B cell (primary cell): ENCODE data around the gene TBC1D3B. TPM values are rescaled to one million over a fixed set of nuclear protein-coding genes. Genes with fewer than 3 reads are reported as not detected.

Experiments used
- ATAC-seq: fragments of 200-7000 bp; cut with Tn5 transposase; one replicate; pipeline ENCODE4 v1.10.0; 2021; ENCODE audit warnings: low read depth, mild to moderate bottlenecking, moderate number of reproducible peaks, moderate library complexity
- CTCF ChIA-PET: fragments of 350-600 bp; sonication (Branson Sonifier 250); formaldehyde crosslinking; loops from one replicate; lab custom pipeline; 2021; ENCODE audit warnings: antibody characterized with exemption, inconsistent platforms; lab: Charles Lee
- POLR2A ChIA-PET: fragments of 350-600 bp; sonication (Branson Sonifier 250); formaldehyde crosslinking; loops from one replicate; lab custom pipeline; 2021; ENCODE audit warnings: antibody characterized with exemption; lab: Charles Lee
- DNase-seq: peaks from one replicate; pipeline ENCODE4 v3.0.0; 2013
- H2AFZ ChIP-seq: 2 replicates; pipeline ENCODE4 v1.6.1; 2012; ENCODE audit warnings: mild to moderate bottlenecking, low read depth, low read length; ENCODE audit not compliant: insufficient read depth, poor library complexity, severe bottlenecking
- H3K27ac ChIP-seq, 2 donors: 1 replicate in 1 of 2; 2 replicates in 1 of 2; pipeline ENCODE4 v1.5.1; 2012 to 2013; ENCODE audit warnings: low read length in 2 of 2, mild to moderate bottlenecking in 2 of 2, moderate library complexity in 1 of 2
- H3K27me3 ChIP-seq, 4 experiments: fragments of 200-600 bp in 1 of 4; sonication (generic) in 1 of 4; replicated peaks in 1 of 4; 1 replicate in 2 of 4; 2 replicates in 2 of 4; pipeline versions ENCODE4 v1.6.1 to v1.7.0; 2013 to 2016; ENCODE audit warnings: low read length in 3 of 4, mild to moderate bottlenecking in 2 of 4, mixed read lengths in 1 of 4, moderate library complexity in 1 of 4; ENCODE audit not compliant: insufficient read depth in 4 of 4, control insufficient read depth in 3 of 4; ENCODE audit errors: control extremely low read depth in 1 of 4
- H3K36me3 ChIP-seq, 2 experiments: replicated peaks in 1 of 2; 1 replicate in 1 of 2; 2 replicates in 1 of 2; pipeline versions ENCODE4 v1.6.1 to v1.7.1; 2013; ENCODE audit warnings: low read length in 1 of 2; ENCODE audit not compliant: insufficient read depth in 2 of 2, control insufficient read depth in 1 of 2; ENCODE audit errors: control extremely low read depth in 1 of 2, extremely low read depth in 1 of 2
- H3K4me1 ChIP-seq, 2 donors: fragments of 200-600 bp in 1 of 2; sonication (generic) in 1 of 2; 1 replicate in 1 of 2; 2 replicates in 1 of 2; pipeline versions ENCODE4 v1.5.1 to v1.6.1; 2013 to 2017; ENCODE audit warnings: low read length in 2 of 2; ENCODE audit not compliant: control insufficient read depth in 2 of 2, insufficient read depth in 2 of 2
- H3K4me2 ChIP-seq: replicated peaks from 2 replicates; pipeline ENCODE3; 2012; ENCODE audit warnings: mild to moderate bottlenecking, low read depth, low read length; ENCODE audit not compliant: poor library complexity, severe bottlenecking
- H3K4me3 ChIP-seq, 5 experiments: fragments of 200-600 bp in 1 of 5; sonication (generic) in 1 of 5; 1 replicate in 3 of 5; 2 replicates in 2 of 5; pipeline versions ENCODE4 v1.5.1 to v1.7.0; 2011 to 2016; ENCODE audit warnings: low read length in 4 of 5, mild to moderate bottlenecking in 4 of 5, low read depth in 2 of 5, control low read depth in 1 of 5, moderate library complexity in 1 of 5; ENCODE audit not compliant: insufficient read depth in 1 of 5; ENCODE audit errors: control extremely low read depth in 1 of 5, extremely low read depth in 1 of 5
- H3K79me2 ChIP-seq: fragments of 200-600 bp; sonication (generic); one replicate; pipeline ENCODE4 v1.6.0; 2016; ENCODE audit warnings: low read length; ENCODE audit not compliant: control insufficient read depth, insufficient read depth
- H3K9ac ChIP-seq: fragments of 200-600 bp; sonication (generic); 2 replicates; pipeline ENCODE4 v1.6.1; 2017; ENCODE audit warnings: mild to moderate bottlenecking, low read length, moderate library complexity
- H3K9me3 ChIP-seq, 3 donors: one replicate each; pipeline versions ENCODE4 v1.6.1 to v1.7.1; 2013; ENCODE audit warnings: low read length in 2 of 3; ENCODE audit not compliant: control insufficient read depth in 2 of 3, insufficient read depth in 1 of 3; ENCODE audit errors: control extremely low read depth in 1 of 3
- H4K20me1 ChIP-seq: 2 replicates; pipeline ENCODE4 v1.6.0; 2012; ENCODE audit warnings: mild to moderate bottlenecking, low read length; ENCODE audit not compliant: insufficient read depth, control insufficient read depth, poor library complexity, severe bottlenecking
- H3K27ac Mint-ChIP-seq: one replicate; pipeline ENCODE4 v1.8.0; 2021; ENCODE audit warnings: mixed read lengths
- H3K27me3 Mint-ChIP-seq: one replicate; pipeline ENCODE4 v1.8.0; 2021; ENCODE audit warnings: mixed read lengths
- H3K4me1 Mint-ChIP-seq: one replicate; pipeline ENCODE4 v1.8.0; 2021; ENCODE audit warnings: mixed read lengths
- H3K4me3 Mint-ChIP-seq: one replicate; pipeline ENCODE4 v1.8.0; 2021; ENCODE audit warnings: mixed read lengths
- H3K9me3 Mint-ChIP-seq: one replicate; pipeline ENCODE4 v1.8.0; 2022; ENCODE audit warnings: mixed read lengths; ENCODE audit not compliant: insufficient read depth
- EZH2 ChIP-seq: IDR thresholded peaks from 2 replicates; pipeline ENCODE4 v1.6.1; 2012; ENCODE audit warnings: borderline replicate concordance, low read depth, mild to moderate bottlenecking, moderate library complexity, low read length; ENCODE audit not compliant: insufficient read depth, poor library complexity, severe bottlenecking
- WGBS: methylation state at CpG from one replicate; pipeline ENCODE4 v1.1.5; 2013; ENCODE audit warnings: missing lambda C conversion rate; ENCODE audit not compliant: insufficient coverage; 5-methylcytosine and 5-hydroxymethylcytosine counted together
- intact Hi-C: fragments of 100-400 bp; cut with micrococcal nuclease; formaldehyde crosslinking; loops from one replicate; pipeline ENCODE4 v1.10.0; 2022
- polyA plus RNA-seq: library from polyadenylated mRNA; depleted of rRNA; stranded (reverse); fragments of >200 nt; gene quantifications from 2 replicates; pipeline ENCODE4 v1.2.3, GENCODE V29; 2012
- total RNA-seq, 2 donors: library from RNA; stranded (reverse); fragments of 120-200 nt in 1 of 2; gene quantifications; 1 replicate in 1 of 2; 2 replicates in 1 of 2; pipeline versions ENCODE4 v1.2.3 to v1.2.4, GENCODE V29; 2013 to 2022
- TF ChIP-seq, protein P1 (sequence below): fragments of 200-600 bp; IDR thresholded peaks from one replicate; pipeline ENCODE4 v1.8.0; 2022; ENCODE audit warnings: antibody characterized with exemption, mild to moderate bottlenecking

The TBC1D3B gene
- total and polyA plus RNA-seq, 2 donors (not counting 1 experiment from before 2014, with no cell fraction given) = 3.2 to 17.3 TPM

DNA sequence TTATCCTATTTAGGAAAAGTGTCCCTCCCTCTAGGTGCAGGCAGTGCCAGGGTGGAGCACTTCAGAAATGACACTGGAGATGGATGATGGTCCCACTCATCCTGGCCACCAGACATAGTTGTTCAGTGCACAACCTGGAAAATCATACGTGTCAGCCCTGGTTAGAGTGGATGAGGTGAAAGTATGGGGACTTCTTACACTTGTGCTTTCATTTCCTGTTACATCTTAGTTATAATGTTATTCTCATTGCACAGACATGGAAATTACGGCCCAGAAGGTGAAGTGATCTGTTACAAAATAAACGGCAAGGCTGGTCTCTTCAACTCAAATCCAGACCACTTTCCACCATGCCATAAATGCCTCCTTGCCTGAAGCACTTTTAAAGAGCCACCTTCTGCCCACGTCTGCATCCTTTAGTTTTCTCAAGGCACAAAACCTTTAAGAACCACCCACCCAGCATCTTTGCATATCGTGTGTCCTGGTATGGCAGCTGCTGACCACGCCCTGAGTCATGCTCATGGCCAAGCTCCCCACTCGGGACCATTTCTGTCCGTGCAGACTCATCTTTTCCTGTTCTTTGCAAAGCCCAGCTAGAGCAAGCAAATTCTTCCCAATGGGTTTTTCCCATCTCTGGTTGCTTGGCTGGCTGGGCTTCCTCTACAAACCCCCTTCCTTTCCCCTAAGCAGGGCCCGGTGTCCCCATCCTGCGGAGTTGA lies 22.4 kb downstream of the TBC1D3B start:
- intact Hi-C loops = no loop called here
- Histone ChIP-seq H3K9me3 (no peaks in the 10 kb centered on the region), H3K79me2 (no peaks in the 10 kb centered on the region), H2AFZ (no peak overlapping the region), H3K4me3 (peak overlapping the region in 1 of 5 experiments; percentile 2), H3K36me3 (no peaks in the 10 kb centered on the region), H4K20me1 (no peaks in the 10 kb centered on the region), H3K4me1 (peaks cover 16 to 17% of the 10 kb centered on the region in 2 donors), H3K27me3 (peaks cover 0 to 11% (median 0%) of the 10 kb centered on the region in 4 experiments), H3K9ac (peak overlapping the region; percentile 14), H3K4me2 (peak overlapping the region; percentile 39), H3K27ac (no peak overlapping the region)
- peak; percentile 57 for ATAC-seq
- no peak for DNase-seq
- peaks cover 12% of the 10 kb centered on the region for H3K27me3 Mint-ChIP-seq
- peak overlapping the region; percentile 21 for H3K27ac Mint-ChIP-seq
- ChIA-PET POLR2A (no interaction called here), CTCF (interaction anchor here (15.6 kb wide), 1 partner anchor 178 kb away, joined by 639 read pairs; the partner anchor contains the start of gene CCL16)
- H3K9me3 Mint-ChIP-seq = no peaks in the 10 kb centered on the region
- H3K4me3 Mint-ChIP-seq = peak overlapping the region; percentile 77
- TF ChIP-seq, protein P1, sequence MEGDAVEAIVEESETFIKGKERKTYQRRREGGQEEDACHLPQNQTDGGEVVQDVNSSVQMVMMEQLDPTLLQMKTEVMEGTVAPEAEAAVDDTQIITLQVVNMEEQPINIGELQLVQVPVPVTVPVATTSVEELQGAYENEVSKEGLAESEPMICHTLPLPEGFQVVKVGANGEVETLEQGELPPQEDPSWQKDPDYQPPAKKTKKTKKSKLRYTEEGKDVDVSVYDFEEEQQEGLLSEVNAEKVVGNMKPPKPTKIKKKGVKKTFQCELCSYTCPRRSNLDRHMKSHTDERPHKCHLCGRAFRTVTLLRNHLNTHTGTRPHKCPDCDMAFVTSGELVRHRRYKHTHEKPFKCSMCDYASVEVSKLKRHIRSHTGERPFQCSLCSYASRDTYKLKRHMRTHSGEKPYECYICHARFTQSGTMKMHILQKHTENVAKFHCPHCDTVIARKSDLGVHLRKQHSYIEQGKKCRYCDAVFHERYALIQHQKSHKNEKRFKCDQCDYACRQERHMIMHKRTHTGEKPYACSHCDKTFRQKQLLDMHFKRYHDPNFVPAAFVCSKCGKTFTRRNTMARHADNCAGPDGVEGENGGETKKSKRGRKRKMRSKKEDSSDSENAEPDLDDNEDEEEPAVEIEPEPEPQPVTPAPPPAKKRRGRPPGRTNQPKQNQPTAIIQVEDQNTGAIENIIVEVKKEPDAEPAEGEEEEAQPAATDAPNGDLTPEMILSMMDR = no peak
- TF ChIP-seq EZH2 = no peak
- H3K4me1 Mint-ChIP-seq = peaks cover 20% of the 10 kb centered on the region
- WGBS = 45% methylated on average over 5 of the region's 10 CpGs

DNA sequence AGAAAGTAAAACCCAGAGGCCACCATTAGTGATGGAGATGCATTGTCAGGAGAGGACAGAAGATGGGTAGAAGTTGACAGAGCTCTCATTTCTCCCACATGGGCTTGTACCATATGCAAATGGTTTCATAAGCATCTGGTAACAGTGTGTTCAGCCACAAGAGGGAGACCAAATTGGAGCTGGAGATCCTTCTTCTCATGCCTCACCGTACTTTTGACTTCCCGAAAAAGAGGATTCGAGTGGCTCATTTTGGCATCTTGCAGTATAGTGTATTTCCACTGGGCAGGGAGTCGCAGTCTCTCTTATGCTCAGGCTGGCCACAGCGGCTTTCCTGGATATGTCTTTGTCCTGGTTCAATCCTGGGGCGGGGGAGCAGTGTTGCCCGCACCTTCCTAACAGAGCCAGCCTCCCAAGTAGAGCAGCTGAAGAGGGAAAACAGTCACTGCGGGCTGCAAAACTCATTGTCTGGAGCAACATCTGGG lies 23.8 kb downstream of the TBC1D3B start:
- no peak overlapping the region for H3K4me3 Mint-ChIP-seq
- intact Hi-C loops = no loop called here
- no peak for ATAC-seq
- ChIA-PET CTCF (interaction anchor here (1.4 to 15.6 kb wide), 2 partner anchors 63 to 176 kb away, joined by 4 to 639 read pairs; partner anchors contain the start of genes CCL16 and CCL3), POLR2A (no interaction called here)
- TF ChIP-seq EZH2 = no peak
- TF ChIP-seq, protein P1 = no peak
- H3K27me3 ChIP-seq = peaks cover 0 to 11% (median 0%) of the 10 kb centered on the region in 4 experiments
- H3K4me1 Mint-ChIP-seq = peaks cover 31% of the 10 kb centered on the region
- H3K9ac ChIP-seq = no peak overlapping the region
- peaks cover 11% of the 10 kb centered on the region for H3K27me3 Mint-ChIP-seq
- no peaks in the 10 kb centered on the region for H3K9me3 ChIP-seq
- no peak overlapping the region for H2AFZ ChIP-seq
- H3K36me3 ChIP-seq = no peaks in the 10 kb centered on the region
- no peaks in the 10 kb centered on the region for H3K79me2 ChIP-seq
- H3K27ac ChIP-seq = no peak overlapping the region
- H3K9me3 Mint-ChIP-seq = no peaks in the 10 kb centered on the region
- H3K4me3 ChIP-seq = no peak overlapping the region
- H3K27ac Mint-ChIP-seq = no peak overlapping the region
- H3K4me2 ChIP-seq = no peak overlapping the region
- H3K4me1 ChIP-seq = peaks cover 20 to 28% of the 10 kb centered on the region in 2 donors
- 94% methylated on average over 7 of the region's 8 CpGs for WGBS
- H4K20me1 ChIP-seq = no peaks in the 10 kb centered on the region
- DNase-seq = no peak
